Measurements from ENCODE around the gene FLRT1.

Gene FLRT1, protein sequence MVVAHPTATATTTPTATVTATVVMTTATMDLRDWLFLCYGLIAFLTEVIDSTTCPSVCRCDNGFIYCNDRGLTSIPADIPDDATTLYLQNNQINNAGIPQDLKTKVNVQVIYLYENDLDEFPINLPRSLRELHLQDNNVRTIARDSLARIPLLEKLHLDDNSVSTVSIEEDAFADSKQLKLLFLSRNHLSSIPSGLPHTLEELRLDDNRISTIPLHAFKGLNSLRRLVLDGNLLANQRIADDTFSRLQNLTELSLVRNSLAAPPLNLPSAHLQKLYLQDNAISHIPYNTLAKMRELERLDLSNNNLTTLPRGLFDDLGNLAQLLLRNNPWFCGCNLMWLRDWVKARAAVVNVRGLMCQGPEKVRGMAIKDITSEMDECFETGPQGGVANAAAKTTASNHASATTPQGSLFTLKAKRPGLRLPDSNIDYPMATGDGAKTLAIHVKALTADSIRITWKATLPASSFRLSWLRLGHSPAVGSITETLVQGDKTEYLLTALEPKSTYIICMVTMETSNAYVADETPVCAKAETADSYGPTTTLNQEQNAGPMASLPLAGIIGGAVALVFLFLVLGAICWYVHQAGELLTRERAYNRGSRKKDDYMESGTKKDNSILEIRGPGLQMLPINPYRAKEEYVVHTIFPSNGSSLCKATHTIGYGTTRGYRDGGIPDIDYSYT

DNA sequence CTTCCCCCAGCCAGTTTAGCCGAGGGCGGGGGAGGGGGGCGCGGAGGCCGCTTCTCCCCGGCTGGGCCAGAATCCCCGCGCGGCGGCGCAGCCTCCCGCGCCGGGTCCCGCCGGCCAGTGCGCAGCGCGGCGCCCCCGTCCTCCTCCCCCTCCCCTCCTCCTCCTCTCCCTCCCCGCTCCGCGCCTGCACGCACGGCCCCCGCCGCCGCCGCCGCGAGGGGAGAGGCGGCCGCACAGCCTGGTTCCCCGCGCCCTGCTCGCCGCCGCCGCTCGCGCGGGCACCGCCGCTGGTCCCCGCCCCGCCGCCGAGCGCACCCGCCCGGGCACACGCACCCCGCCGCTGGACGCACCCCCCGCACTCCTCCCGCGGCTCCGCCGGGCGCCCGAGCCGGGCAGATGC is at the start of gene FLRT1:
TSS of gene FLRT1 (plus strand) at position 356 of the 400 bp plus-strand sequence. CDS start 80,337 bp downstream, outside the sequence.
- no peak for DNase-seq

DNA sequence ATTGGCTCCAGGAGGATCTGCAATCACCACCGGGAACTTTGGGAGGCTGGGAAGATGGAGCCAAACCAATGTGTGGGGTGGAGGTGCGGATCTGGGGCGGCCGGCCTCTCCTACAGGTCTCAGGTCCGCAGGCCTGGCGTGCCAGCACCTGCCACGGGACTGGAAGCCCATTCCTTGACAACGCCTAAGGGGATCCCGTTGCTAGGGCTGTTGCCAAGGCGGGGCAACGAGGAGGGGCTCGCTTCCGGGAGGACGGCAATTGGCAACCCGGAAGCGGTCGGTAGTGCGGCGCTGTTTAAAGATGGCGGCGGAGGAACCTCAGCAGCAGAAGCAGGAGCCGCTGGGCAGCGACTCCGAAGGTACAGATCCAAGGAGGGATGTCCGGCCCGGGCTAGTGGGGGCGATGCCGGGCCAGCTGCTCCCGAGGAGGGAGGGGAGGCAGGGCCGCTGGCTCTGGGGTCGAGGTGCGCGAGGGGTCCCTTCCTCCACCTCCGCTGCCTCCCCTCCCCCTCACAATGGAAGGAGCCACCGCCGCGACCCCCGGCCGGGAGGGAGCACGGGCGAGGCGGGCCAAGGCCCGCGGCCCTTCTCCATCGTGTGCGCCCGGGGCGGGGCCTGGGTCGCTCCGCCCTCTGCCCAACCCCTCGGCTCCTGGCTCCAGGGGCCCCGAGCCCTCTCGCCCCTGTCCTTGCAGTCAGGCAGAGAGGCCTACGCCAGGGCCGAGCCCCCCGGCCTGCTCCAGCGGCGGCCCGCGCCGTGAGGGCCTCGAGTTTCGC is 49.4 kb upstream of the FLRT1 start, which contains the start of gene OTUB1:
TSS of gene OTUB1 (plus strand) at position 283 of the 776 bp plus-strand sequence. CDS start at position 302, 19 bp downstream.
- DNase-seq, result peak; percentile 88

DNA sequence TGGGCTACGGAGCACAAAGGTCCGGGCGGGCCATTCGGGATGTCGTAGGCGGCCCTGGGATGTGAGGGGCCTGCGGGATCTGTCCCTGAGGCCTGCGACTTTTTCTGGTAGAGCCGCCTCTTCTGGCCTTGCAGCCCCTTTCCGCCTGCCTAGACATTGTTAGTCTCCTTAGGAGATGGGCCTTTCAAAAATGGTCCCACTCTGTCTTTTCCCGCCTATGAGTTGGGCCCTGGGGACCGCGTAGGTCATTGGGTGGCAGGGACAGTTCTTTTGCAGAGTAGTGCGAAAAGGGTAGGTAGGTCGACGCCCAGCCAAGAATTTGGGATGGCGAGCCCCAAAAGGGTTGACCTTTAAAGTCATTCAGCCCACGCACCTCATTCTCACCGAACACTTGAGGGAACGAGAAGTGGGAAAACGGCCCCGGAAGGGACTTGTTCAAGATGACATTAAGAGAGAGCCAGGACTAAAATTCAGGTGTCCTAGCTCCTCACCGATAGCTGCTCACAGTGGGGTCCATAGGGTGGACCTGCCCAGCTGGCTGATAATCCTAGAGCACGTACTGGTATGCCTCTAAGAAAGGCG is 48.7 kb upstream of the FLRT1 start:
- DNase-seq, result no peak

DNA sequence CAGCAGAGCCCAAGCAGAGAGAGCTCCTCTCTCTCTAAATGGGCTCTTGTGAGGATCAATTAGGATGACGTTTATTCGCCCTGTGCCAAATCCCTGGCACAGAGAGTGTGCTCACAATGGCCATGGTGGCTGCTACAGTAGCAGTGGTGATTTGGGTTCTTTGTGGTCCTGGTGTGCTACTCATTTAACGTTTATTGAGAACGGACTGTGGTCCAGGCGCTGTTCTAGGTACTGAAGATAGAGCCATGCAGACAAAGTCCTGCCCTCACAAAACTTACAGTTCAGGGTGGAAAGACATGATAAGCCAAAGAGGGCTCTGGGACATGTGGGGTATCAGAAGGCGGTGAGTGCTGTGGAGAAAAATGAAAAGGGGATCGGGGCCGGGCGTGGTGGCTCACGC is 44.2 kb upstream of the FLRT1 start:
- DNase-seq, result no peak

DNA sequence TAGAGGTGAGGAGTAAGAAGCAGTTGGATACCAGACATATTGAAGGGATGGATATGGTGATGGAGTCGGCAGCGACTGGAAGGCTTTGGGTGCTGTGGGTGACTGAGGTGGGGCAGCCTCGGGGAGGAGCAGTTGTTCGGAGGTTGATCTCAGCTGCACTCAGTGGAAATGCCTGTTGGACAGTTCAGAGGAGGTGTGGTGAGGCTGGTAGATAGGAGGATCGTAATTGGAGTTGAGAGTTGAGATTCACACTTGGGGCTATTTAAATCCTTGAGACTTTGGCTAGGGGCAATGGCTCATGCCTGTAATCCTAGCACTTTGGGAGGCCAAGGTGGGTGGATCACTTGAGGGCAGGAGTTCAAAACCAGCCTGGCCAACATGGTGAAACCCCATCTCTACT is 42.6 kb upstream of the FLRT1 start:
- DNase-seq, result no peak

DNA sequence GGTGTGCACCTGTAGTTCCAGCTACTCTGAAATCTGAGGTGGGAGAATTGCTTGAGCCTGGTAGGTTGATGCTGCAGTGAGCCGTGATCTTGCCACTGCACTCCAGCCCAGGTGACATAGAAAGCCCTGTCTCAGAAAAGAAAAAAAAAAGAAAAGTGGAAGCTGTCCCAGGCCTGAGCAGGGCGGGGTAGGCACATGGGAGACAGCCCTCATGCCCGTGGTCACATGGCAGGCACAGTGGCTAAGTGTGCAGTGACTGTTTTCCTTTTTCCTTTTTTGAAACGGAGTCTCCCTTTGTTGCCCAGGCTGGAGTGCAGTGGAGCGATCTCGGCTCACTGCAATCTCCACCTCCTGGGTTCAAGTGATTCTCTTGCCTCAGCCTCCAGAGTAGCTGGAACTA is 41.7 kb upstream of the FLRT1 start:
- DNase-seq, result no peak

DNA sequence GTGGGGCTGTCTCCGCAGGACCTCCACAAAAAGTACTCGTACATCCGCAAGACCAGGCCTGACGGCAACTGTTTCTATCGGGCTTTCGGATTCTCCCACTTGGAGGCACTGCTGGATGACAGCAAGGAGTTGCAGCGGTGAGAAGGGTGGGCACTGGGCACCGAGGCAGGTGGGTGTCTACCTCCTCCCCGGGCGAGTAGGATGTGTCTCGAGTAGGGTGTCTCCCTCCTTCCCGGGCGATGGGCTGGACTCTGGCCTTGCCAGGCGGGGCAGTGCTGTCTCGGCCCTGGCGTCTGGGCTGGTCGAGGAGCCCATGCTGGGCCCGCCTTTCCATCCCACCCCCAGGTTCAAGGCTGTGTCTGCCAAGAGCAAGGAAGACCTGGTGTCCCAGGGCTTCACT is 39.2 kb upstream of the FLRT1 start:
- DNase-seq, result no peak

DNA sequence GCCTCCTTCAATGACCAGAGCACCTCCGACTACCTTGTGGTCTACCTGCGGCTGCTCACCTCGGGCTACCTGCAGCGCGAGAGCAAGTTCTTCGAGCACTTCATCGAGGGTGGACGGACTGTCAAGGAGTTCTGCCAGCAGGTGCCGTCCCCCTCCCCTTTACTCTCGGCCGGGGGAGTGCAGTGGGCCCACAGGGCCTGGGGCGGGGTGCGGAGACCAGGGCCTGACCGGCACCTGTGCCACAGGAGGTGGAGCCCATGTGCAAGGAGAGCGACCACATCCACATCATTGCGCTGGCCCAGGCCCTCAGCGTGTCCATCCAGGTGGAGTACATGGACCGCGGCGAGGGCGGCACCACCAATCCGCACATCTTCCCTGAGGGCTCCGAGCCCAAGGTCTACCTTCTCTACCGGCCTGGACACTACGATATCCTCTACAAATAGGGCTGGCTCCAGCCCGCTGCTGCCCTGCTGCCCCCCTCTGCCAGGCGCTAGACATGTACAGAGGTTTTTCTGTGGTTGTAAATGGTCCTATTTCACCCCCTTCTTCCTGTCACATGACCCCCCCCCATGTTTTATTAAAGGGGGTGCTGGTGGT is 38.5 kb upstream of the FLRT1 start:
- DNase-seq, result no peak

DNA sequence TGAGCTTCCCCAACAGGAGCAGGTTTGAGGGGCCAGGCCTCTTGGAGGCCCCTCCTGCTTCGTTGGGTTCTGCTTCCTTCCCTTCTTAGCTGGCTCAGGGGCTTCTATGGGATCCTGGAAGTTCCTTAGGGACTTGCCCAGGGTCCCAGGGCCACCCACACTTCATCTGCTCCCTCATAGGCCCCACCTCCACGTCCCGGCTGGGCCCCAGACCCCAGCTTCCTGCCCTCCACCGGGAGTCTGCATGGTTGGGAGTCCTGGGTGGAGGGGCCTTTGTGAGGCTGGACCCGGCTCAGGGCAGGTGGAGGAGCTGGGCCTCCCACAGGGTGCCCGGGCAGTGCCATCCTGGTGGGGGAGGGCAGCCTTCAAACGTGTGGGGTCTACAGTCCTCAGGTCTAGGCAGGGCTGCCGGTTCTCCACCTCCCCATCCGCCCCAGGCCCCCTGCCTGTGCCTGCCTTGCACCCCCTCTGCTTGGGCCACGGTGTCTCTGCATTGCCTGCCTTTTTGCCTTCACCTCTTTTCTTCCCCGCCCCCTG is 37.9 kb upstream of the FLRT1 start:
- no peak for DNase-seq

DNA sequence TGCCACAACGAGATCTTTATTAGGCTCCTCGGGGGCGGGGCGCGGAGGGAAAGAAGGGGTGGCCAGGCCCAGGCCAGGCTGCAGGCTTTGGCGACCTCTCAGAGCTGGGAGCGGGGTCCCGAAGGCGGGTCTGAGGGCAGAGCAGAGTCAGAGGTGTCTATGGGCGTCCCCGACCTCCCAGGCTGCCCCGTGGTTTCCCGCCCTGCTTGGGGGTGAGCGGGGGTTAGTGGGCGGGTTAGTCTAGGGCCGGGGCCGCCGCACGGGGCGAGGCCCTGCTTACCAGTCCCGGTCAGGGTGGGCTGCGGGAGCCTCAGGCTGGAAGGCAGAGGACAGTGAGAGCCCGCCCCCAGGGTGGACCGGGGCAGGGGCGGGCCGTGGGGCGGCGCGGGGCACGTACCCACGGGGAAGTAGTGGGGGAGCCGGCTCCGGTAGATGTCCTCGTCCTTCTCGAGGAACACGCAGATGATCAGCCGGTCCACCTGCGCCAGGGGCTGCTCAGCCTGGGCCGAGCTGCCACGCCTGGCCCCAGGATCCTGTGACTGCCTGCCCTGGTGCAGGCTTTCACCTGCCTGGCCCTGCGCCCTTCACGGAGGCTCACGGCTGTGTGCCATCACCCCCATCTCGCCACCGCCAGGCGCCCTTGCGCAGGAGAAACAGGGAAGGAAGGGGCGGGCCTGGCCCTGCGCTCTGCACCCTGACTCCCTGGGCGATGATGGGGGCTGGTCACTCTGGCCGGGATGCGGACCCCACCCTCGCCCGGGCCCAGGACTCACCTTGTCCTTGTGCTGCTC is 37.0 kb upstream of the FLRT1 start:
- DNase-seq, result no peak

DNA sequence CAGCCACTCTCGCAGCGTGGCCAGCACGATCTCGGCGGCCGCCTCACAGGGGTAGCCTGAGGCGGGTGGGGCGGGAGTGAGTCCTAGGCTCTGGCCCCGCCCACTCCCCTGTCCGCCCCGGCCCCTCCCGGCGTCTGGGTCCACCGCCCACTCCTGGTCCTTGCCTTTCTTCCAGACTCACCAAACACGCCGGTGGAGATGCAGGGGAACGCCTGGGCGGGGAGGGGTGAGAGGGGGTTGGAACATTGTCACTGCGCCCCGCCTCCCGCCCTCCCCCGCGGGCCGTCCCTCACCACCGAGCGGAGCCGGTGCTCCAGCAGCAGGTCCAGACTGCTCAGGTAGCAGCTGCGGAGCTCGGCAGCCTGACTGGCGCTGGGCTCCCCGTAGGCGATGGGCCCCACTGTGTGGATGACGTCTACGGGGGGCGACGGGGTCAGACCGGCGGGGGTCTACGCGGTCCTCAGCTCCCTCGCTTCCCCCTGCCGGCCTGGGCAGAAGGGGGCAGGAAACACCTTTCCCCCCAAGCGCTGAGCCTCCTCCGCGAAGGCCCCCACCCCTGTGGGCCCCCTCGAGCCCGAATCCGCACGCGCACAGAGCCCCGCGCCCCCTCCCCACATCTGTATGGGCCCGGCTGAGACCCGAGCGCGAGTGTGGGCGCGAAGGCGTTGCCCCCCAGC is 36.2 kb upstream of the FLRT1 start:
- no peak for DNase-seq

DNA sequence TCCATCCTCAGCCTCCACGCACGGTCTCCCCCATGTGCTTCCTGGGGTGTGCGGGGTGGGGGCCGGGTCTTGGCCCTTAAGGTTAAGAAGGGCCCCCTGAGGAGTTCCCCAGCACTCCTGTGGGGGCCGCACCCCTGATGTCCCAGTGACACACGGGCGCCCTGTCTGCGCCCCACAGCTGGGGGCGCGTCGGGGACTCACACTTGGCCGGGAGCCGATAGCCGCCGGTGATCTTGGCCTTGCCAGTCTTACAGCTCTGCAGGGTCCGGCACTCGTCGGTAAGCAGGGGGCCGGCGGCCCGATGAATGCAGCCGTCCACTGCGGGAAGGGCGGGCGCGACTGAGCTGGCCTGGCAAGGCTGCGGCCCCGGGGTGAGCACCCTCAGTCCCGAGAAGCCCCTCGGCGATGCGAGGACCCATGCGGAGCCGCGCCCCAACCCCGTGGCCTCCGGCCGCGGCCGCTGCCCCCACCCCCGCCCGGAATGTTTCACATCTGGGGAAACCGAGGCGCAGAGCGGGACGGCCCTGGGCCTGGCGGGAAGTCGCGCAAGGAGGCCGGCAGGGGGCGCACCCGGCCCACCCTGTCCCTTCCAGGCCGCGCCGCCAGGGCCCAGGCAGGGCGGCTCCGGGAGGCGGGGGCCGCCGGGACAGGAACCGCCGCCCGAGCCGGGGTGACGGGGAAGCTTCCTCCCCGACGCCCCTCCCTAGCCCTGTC is 35.5 kb upstream of the FLRT1 start:
- no peak for DNase-seq

DNA sequence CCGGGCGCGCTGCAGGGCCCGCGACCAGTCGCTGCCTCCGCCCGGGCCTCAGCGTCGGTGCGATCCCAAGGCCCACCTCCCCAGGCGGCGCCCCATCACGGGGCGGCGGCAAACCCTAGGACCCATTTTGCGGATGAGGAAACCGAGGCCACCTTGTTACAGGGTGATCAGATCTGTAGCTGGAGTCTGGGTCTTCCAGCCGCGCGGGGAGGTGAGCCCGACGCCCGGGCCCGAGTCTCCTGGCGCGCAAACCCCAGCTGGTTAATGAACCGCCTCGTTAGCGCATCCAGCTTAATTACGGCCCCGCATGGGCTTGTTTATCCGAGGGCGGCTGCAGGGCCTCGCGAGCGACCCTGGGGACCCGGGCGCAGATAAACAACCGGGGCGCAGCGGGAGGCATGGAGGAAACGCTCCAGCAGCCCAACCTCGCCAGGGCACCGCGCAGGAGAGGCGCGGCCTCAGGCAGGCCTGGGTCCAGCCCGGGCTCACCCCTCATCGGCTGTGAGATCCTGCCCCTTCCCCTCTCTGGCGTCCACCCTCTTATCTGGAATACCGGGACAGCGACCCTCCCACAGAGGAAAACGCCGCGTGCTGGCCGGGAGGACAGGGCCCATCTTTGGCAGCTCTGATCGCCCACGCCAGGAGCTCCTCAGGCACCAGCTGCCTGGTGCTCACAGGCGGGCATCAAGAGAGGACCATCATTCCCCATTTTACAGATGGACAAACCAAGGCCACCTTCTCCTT is 34.8 kb upstream of the FLRT1 start:
- no peak for DNase-seq

DNA sequence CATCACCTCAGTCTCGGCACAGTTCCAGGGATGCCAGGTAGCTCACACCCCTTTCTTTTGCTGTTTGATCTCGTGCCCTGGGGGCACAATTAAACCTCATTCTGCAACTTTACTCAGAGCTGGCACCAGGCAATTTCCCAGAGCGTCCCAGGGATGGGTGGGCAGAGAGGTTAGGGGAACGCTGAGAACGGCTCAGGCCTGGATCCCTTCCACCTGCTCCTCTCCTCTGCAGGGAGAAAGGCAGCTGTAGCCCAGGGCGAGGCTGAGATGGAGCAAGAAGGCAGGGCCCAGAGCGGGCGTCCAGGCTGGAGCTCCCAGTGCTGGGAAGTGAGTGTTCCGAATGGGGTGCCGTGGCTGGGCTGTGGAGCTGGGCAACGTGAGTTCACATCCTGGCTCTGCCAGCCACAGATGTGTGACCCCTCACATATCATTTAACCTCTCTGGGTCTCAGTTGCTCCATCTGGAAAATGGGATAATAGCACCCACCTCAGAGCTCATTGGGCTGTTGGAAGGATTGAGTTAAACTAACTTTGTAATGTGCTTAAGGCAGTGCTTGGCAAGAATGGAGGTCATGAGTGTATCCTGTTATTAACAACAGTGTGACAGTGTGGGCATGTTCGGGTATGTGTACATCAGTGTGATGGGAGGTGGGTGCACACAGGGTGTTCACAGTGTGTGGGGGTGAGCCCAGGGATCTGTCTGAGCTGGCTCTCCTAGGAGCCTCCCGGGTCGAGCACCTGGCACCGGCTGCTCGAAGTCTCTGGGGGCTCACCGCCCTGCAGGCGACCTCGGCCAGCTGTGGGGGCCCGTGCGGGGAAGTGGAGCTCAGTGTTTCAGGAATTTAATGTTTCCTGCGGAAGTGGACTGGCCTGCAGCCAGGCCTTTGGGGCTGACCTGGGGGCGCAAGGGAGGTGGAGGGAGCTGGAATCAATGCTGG is 34.0 kb upstream of the FLRT1 start:
- no peak for DNase-seq

DNA sequence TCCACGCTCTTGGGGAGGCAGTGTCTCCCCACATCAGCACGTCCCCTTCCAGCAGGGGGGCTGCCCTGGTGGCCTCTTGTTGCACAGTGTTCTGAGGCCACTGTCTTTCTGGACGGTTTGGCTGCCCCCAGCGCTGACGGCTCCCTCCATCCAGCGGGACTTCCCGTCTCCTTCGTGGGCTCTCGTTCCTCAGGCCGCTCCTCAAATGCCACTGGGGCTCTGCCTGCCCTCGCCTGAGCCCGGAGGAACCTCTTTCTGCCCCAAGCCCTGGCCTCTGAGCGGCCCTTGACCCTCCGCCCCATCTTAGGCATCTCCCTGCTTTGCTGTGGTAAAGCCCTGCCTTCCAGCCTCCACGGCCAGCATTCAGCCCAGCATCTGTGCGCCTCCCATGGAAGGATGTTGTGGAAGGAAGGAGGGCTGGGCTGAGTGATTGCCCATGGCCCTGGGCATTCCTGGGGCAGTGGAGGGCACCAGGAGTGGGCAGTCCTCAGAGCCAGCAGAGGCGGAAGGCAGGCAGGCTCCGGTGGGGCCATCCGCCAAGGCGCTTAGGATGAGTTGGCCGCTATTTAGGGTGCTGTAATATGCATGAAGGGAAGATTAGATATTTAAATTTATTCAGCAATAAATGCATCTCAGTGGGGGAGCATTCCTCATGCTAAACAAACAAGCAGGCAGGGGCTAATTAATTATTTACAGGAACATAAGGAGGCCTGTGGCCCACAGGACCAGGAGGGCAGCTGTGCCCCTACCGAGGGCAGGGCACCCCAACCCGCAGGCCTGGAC is 31.7 kb upstream of the FLRT1 start:
- no peak for DNase-seq

DNA sequence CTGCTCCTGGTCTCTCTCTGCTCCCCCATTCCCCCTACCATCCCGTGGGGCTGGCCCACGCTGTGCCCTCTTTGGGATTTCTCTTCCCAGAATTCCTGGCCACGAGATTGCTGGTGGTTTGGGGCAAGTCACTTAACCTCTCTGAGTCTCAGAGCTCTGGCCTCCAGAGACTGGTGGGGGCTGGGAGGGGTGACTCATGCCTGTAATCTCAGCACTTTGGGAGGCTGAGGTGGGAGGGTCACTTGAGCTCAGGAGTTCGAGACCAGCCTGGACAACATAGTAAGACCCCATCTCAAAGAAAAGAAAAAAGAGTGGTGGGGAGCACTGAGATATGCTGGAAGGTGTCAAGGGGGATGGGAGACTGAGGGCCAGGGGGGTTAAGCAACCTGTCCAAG is 31.1 kb upstream of the FLRT1 start:
- no peak for DNase-seq

DNA sequence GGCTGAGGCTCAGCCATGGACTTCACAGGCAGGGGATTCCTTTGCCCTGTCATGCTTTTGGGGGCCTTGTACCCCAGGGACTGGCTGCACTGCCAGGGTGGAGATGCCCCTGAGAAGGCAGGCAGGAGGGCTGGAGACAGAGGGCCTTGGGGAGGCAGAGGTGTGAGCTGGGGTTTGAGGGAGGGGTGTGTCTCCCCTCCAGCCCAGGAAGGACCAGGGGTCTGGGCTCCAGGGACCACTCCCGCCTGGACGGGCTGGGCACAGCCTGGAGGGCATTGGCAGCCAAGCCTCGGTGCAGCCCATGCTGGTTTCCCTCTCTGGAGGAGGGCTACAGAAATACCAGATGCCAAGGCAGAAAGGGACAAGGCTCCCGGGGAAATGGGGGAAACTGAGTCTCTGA is 30.0 kb upstream of the FLRT1 start:
- DNase-seq, result no peak

DNA sequence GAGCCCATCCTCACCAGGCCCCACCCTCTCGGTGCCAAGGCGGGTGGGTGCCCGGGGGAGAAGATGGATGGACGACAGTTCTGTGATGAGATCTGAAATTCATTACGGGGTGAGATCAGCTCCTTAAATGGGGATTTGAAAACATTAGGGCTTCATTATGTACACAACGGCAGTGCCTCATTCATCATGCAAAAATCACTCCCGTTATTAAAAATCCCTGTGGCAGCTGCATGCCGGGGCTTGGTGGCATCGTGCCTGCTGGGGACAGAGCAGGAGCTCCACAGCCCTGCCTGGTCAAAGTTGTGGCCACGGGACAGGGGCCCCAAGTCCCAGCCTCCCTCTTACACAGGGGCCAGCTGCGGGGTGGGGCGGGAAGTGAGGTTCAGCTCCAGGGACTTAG is 29.3 kb upstream of the FLRT1 start:
- DNase-seq, result no peak
